GM19463 (cell line): ENCODE results near the gene BBOF1.

ENCODE experiments used
- ATAC-seq: cut with Tn5 transposase; IDR thresholded peaks from one replicate; pipeline ENCODE4 v1.9.1; 2021; ENCODE audit warnings: mild to moderate bottlenecking, moderate library complexity; ENCODE audit not compliant: unreplicated experiment

The BBOF1 gene

GRCh38 chr14:74019408-74020137, 424 bp downstream of the BBOF1 start:
- ATAC-seq = no peak

GRCh38 chr14:74022346-74022745, 3.2 kb downstream of the BBOF1 start:
- no peak for ATAC-seq

- ATAC-seq = no peak
Observed at GRCh38 chr14:74029136-74029535, 10.0 kb downstream of the BBOF1 start.

GRCh38 chr14:74034572-74034971, 15.4 kb downstream of the BBOF1 start:
- no peak for ATAC-seq

GRCh38 chr14:74035556-74035955, 16.4 kb downstream of the BBOF1 start:
- no peak for ATAC-seq

GRCh38 chr14:74038020-74038859, 19.1 kb downstream of the BBOF1 start:
- no peak for ATAC-seq

GRCh38 chr14:74042296-74042695, 23.1 kb downstream of the BBOF1 start:
- no peak for ATAC-seq

GRCh38 chr14:74045522-74045921, 26.4 kb downstream of the BBOF1 start:
- no peak for ATAC-seq

GRCh38 chr14:74048281-74048680, 29.1 kb downstream of the BBOF1 start:
- no peak for ATAC-seq

- no peak for ATAC-seq
Observed at GRCh38 chr14:74049876-74050495, 30.8 kb downstream of the BBOF1 start.

- ATAC-seq = no peak
Observed at GRCh38 chr14:74062809-74063150, 43.6 kb downstream of the BBOF1 start.

GRCh38 chr14:74064426-74064825, 45.3 kb downstream of the BBOF1 start:
- ATAC-seq = no peak

GRCh38 chr14:74064883-74065282, 45.7 kb downstream of the BBOF1 start:
- no peak for ATAC-seq

GRCh38 chr14:74065746-74066575, 46.8 kb downstream of the BBOF1 start:
- ATAC-seq = no peak

GRCh38 chr14:74077401-74077800, 58.3 kb downstream of the BBOF1 start:
- ATAC-seq = no peak

GRCh38 chr14:74080820-74081460, 61.8 kb downstream of the BBOF1 start:
- ATAC-seq = no peak

GRCh38 chr14:74081491-74081890, 62.3 kb downstream of the BBOF1 start:
- ATAC-seq = no peak

- ATAC-seq = no peak
Observed at GRCh38 chr14:74083161-74083560, 64.0 kb downstream of the BBOF1 start.

GRCh38 chr14:74083784-74084276, 64.7 kb downstream of the BBOF1 start:
- ATAC-seq = peak; percentile 9

- peak; percentile 85 for ATAC-seq
Observed at GRCh38 chr14:74084277-74085046, 65.3 kb downstream of the BBOF1 start, which contains the start of the genes ALDH6A1 and LIN52. TSS of gene ALDH6A1 (minus strand) at chr14:74084453. CDS start at chr14:74084394, 59 bp downstream. TSS of gene LIN52 (plus strand) at chr14:74084956. CDS start at chr14:74084975, 19 bp downstream.
